B cell (primary cell): ENCODE measurements around the gene NDUFA12.

Source experiments
- EZH2 ChIP-seq: IDR thresholded peaks from 2 replicates; pipeline ENCODE4 v1.6.1; 2012; ENCODE audit warnings: borderline replicate concordance, low read depth, mild to moderate bottlenecking, moderate library complexity, low read length; ENCODE audit not compliant: insufficient read depth, poor library complexity, severe bottlenecking
- TF ChIP-seq, protein P1 (sequence below): fragments of 200-600 bp; IDR thresholded peaks from one replicate; pipeline ENCODE4 v1.8.0; 2022; ENCODE audit warnings: antibody characterized with exemption, mild to moderate bottlenecking

DNA sequence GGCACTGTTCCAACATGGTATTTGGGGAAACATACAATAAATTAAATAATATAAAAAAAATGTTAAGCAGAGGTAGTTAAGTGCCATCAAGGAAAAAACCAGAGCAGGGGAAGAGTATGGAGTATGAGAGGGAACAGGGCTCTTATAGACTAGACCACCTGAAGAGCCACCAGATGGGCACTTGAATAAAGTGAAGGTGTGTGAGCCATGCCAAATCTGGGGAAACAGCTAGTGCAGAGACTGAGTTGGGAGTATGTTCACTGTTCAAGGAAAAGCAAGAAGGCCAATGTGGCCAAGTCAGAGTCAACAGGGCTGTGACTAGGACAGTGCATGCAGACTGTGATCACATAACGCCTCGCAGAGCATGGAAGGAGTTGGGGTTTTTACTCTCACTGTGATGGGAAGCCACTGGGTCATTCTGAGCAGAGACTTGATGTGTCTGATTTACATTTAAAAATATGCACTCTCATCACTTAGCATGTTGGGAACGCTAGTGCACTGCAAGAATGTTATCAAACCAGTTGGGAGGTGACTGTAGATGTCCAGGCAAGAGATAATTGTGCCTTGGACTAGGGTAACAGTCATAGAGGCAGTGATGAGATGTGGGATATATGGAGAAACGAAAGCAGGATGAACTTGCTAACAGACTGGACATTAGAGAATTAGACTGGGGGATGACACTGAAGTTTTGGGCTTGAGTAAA is 25.6 kb downstream of the NDUFA12 start:
- TF ChIP-seq, protein P1, sequence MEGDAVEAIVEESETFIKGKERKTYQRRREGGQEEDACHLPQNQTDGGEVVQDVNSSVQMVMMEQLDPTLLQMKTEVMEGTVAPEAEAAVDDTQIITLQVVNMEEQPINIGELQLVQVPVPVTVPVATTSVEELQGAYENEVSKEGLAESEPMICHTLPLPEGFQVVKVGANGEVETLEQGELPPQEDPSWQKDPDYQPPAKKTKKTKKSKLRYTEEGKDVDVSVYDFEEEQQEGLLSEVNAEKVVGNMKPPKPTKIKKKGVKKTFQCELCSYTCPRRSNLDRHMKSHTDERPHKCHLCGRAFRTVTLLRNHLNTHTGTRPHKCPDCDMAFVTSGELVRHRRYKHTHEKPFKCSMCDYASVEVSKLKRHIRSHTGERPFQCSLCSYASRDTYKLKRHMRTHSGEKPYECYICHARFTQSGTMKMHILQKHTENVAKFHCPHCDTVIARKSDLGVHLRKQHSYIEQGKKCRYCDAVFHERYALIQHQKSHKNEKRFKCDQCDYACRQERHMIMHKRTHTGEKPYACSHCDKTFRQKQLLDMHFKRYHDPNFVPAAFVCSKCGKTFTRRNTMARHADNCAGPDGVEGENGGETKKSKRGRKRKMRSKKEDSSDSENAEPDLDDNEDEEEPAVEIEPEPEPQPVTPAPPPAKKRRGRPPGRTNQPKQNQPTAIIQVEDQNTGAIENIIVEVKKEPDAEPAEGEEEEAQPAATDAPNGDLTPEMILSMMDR, result no peak
- no peak for TF ChIP-seq EZH2
